GM15510 (cell line): Measurements from ENCODE around the gene HOXC12.

Experiments
- POLR2A ChIP-seq: IDR thresholded peaks from 3 replicates; pipeline ENCODE4 v1.6.1; 2011; ENCODE audit warnings: borderline replicate concordance; ENCODE audit not compliant: insufficient read length; ENCODE audit errors: extremely low read depth

The HOXC12 gene

GRCh38 chr12:54006559-54007220 lies 52.0 kb downstream of the HOXC12 start:
- TF ChIP-seq POLR2A, result no peak

- TF ChIP-seq POLR2A, result no peak
Measured at GRCh38 chr12:54007538-54008259, 53.0 kb downstream of the HOXC12 start.

- TF ChIP-seq POLR2A, result no peak
Measured at GRCh38 chr12:54008260-54008552, 53.5 kb downstream of the HOXC12 start.
